Peyer's patch (tissue), 4 donors: Measurements from ENCODE around the gene SHROOM1.

ENCODE experiments used
- POLR2A ChIP-seq, 2 donors: fragments of 450-650 bp; IDR thresholded peaks; one replicate each; pipeline ENCODE4 v1.5.1; 2017; ENCODE audit warnings: antibody characterized with exemption in 2 of 2, mild to moderate bottlenecking in 2 of 2, moderate library complexity in 2 of 2
- TF ChIP-seq, protein P1 (sequence below), 6 experiments: fragments of 450-650 bp in 4 of 6; fragments of 200-600 bp in 2 of 6; sonication (generic) in 1 of 6; IDR thresholded peaks; one replicate each; pipeline ENCODE4 v1.5.1; 2017 to 2019; ENCODE audit warnings: antibody characterized with exemption in 6 of 6, mild to moderate bottlenecking in 3 of 6, moderate library complexity in 1 of 6

DNA sequence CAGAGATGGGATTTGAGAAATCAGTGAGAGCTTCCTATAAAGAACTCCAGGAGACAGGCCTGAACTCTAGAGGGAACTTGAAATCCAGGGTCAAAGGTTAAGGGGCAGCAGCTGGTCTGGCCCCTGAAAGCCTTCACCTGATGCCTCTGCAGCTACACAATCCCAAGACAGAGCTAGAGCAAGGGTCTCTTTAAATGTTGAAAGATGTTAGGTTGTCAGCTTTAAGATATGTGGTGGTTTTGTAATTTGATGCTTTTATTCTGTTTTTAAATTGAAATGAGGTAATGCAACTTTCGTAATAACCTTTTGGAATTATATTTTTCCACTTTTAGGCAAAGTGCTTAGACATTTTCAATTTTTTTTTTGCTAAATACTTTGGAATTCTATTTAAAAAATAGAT is 15.0 kb downstream of the SHROOM1 start:
- TF ChIP-seq, protein P1, sequence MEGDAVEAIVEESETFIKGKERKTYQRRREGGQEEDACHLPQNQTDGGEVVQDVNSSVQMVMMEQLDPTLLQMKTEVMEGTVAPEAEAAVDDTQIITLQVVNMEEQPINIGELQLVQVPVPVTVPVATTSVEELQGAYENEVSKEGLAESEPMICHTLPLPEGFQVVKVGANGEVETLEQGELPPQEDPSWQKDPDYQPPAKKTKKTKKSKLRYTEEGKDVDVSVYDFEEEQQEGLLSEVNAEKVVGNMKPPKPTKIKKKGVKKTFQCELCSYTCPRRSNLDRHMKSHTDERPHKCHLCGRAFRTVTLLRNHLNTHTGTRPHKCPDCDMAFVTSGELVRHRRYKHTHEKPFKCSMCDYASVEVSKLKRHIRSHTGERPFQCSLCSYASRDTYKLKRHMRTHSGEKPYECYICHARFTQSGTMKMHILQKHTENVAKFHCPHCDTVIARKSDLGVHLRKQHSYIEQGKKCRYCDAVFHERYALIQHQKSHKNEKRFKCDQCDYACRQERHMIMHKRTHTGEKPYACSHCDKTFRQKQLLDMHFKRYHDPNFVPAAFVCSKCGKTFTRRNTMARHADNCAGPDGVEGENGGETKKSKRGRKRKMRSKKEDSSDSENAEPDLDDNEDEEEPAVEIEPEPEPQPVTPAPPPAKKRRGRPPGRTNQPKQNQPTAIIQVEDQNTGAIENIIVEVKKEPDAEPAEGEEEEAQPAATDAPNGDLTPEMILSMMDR (IDR thresholded peaks at IDR 0.05): no peak
- no peak for TF ChIP-seq POLR2A (IDR thresholded peaks at IDR 0.05)
